ENCODE results near the gene ZNF831. TPM values are rescaled to one million over a fixed set of nuclear protein-coding genes. Genes with fewer than 3 reads are reported as not detected.

Gene ZNF831
- total RNA-seq, 5 donors from 2014 or later (not counting 1 experiment from before 2014, with no cell fraction given): 23.1 to 48.0 (median 29.7) TPM

- Histone ChIP-seq H3K4me3 (ENCODE audit: control insufficient read depth in 1 of 2, extremely low read depth in 1 of 2, low read length in 1 of 2) (no peak within 1 kb of the TSS), H3K27ac (ENCODE audit: low read length) (no peak within 1 kb of the TSS), H3K4me1 (ENCODE audit: control insufficient read depth in 1 of 2, extremely low read depth in 1 of 2, insufficient read depth in 2 of 2, low read length in 2 of 2) (peaks cover 0 to 4% of the 10 kb centered on the region in 2 experiments), H3K9me3 (no peaks in the 10 kb centered on the region), H3K36me3 (ENCODE audit: control insufficient read depth in 2 of 2, extremely low read depth in 1 of 2, insufficient read depth in 1 of 2, low read length in 1 of 2) (no peaks in the 10 kb centered on the region), H3K27me3 (replicated peaks in 1 of 2; ENCODE audit: control insufficient read depth in 2 of 2, extremely low read depth in 1 of 2, insufficient read depth in 2 of 2, low read length in 1 of 2) (peaks cover 3 to 60% of the 10 kb centered on the region in 2 experiments)
- ATAC-seq (replicated peaks in 1 of 4) (no peak), DNase-seq (no peak)
- H3K4me3 Mint-ChIP-seq: peak within 1 kb of the TSS in 1 of 3 donors; percentile 43
- H3K4me1 Mint-ChIP-seq: peaks cover 0 to 11% (median 7%) of the 10 kb centered on the region in 3 donors
- no peak within 1 kb of the TSS for H3K27ac Mint-ChIP-seq
- POLR2A ChIA-PET: no interaction called here
- no peaks in the 10 kb centered on the region for H3K9me3 Mint-ChIP-seq
- H3K36me3 Mint-ChIP-seq: no peaks in the 10 kb centered on the region
- peaks cover 46 to 69% of the 10 kb centered on the region in 2 donors for H3K27me3 Mint-ChIP-seq
- CTCF ChIA-PET: no interaction called here
- 11% methylated on average over 69 of the region's 77 CpGs for WGBS (ENCODE audit: insufficient coverage)
These were observed 136.9 kb downstream of the ZNF831 start, which contains the start of gene EDN3 for GRCh38 chr20:59300333-59301081. Gene EDN3 (plus strand): TSS chr20:59300611. CDS start chr20:59300813, 202 bp downstream.

DNA sequence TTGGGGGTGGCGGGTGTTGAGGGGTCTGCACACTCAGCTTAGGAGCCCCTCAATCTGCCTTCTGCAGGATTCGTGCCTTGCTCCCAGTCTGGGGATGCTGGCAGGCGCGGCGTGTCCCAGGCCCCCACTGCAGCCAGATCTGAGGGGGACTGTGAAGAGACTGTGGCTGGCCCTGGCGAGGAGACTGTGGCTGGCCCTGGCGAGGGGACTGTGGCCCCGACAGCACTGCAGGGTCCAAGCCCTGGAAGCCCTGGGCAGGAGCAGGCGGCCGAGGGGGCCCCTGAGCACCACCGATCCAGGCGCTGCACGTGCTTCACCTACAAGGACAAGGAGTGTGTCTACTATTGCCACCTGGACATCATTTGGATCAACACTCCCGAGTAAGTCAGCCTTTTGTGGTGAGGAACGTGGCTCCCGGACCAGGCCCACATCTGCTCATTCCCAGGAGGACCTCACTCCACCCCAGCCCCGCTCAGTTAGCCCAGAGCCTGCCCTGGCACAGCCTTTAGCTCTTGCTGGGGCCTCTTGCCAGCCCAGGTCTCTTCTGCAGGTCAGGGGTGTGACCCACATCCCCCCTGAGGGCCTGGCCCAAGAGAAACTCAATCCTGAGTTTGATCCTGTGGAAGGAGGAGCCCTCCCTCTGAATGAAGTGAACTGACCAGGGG is 137.9 kb downstream of the ZNF831 start:
- no peaks in the 10 kb centered on the region for H3K36me3 ChIP-seq (ENCODE audit: control insufficient read depth in 2 of 2, extremely low read depth in 1 of 2, insufficient read depth in 1 of 2, low read length in 1 of 2)
- Mint-ChIP-seq H3K36me3 (no peaks in the 10 kb centered on the region), H3K4me1 (peaks cover 0 to 11% (median 7%) of the 10 kb centered on the region in 3 donors), H3K27ac (no peak overlapping the region), H3K27me3 (peaks cover 42 to 63% of the 10 kb centered on the region in 2 donors), H3K9me3 (no peaks in the 10 kb centered on the region), H3K4me3 (no peak overlapping the region)
- no peak for DNase-seq
- ChIA-PET CTCF (no interaction called here), POLR2A (no interaction called here)
- no peak for ATAC-seq (replicated peaks in 1 of 4)
- H3K4me1 ChIP-seq (ENCODE audit: control insufficient read depth in 1 of 2, extremely low read depth in 1 of 2, insufficient read depth in 2 of 2, low read length in 2 of 2): peaks cover 0 to 4% of the 10 kb centered on the region in 2 experiments
- H3K27ac ChIP-seq (ENCODE audit: low read length): no peak overlapping the region
- peaks cover 3 to 62% of the 10 kb centered on the region in 2 experiments for H3K27me3 ChIP-seq (replicated peaks in 1 of 2; ENCODE audit: control insufficient read depth in 2 of 2, extremely low read depth in 1 of 2, insufficient read depth in 2 of 2, low read length in 1 of 2)
- no peak overlapping the region for H3K4me3 ChIP-seq (ENCODE audit: control insufficient read depth in 1 of 2, extremely low read depth in 1 of 2, low read length in 1 of 2)
- 73% methylated on average over 16 of the region's 17 CpGs for WGBS (ENCODE audit: insufficient coverage)
- H3K9me3 ChIP-seq: no peaks in the 10 kb centered on the region

DNA sequence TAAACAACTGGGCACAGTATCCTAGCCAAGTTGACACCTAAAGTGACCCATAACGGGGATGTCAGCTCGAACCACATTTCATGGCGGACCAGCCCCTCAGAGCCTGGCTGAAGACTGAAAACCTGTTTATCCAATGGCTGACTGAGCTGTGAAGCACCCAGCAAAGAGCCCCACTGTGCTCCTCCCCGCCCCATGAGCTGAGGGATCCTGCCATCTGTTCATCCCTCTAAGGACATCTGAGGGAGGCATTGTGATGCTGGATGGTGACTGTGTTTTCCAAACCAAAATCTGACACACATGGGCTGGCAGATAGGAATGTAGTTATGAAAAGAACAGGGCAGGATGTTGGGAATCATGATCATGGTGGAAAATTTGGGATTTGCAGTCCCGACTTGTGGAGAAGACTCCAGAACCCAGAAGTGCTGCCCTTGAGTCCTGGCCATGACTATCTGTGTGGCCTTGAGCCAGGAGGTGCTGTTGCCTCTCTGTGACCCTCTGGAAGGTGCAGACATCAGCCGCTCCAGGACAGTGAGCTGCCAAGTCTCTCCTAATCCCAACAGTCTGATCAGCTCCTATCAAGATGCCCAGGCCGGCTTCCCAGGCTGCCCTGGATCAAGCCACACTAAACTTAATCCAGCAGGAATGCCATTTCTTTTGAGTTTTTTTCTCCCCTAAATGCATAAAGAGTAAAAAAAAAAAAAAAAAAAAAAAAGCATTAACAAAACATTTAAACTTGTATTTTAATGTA is 142.5 kb downstream of the ZNF831 start:
- peaks cover 0 to 21% (median 4%) of the 10 kb centered on the region in 3 donors for H3K4me1 Mint-ChIP-seq
- ChIA-PET POLR2A (no interaction called here), CTCF (no interaction called here)
- H3K4me3 Mint-ChIP-seq: no peak overlapping the region
- H3K9me3 ChIP-seq: no peaks in the 10 kb centered on the region
- H3K4me1 ChIP-seq (ENCODE audit: control insufficient read depth in 1 of 2, extremely low read depth in 1 of 2, insufficient read depth in 2 of 2, low read length in 2 of 2): no peaks in the 10 kb centered on the region
- H3K36me3 ChIP-seq (ENCODE audit: control insufficient read depth in 2 of 2, extremely low read depth in 1 of 2, insufficient read depth in 1 of 2, low read length in 1 of 2): no peaks in the 10 kb centered on the region
- DNase-seq (no peak), ATAC-seq (replicated peaks in 1 of 4) (no peak)
- H3K27me3 Mint-ChIP-seq: peaks cover 23 to 31% of the 10 kb centered on the region in 2 donors
- no peak overlapping the region for H3K27ac Mint-ChIP-seq
- H3K36me3 Mint-ChIP-seq: no peaks in the 10 kb centered on the region
- peaks cover 0 to 48% of the 10 kb centered on the region in 2 experiments for H3K27me3 ChIP-seq (replicated peaks in 1 of 2; ENCODE audit: control insufficient read depth in 2 of 2, extremely low read depth in 1 of 2, insufficient read depth in 2 of 2, low read length in 1 of 2)
- H3K9me3 Mint-ChIP-seq: no peaks in the 10 kb centered on the region
- H3K27ac ChIP-seq (ENCODE audit: low read length): no peak overlapping the region
- no peak overlapping the region for H3K4me3 ChIP-seq (ENCODE audit: control insufficient read depth in 1 of 2, extremely low read depth in 1 of 2, low read length in 1 of 2)
- 80% methylated on average over 5 of the region's 7 CpGs for WGBS (ENCODE audit: insufficient coverage)

DNA sequence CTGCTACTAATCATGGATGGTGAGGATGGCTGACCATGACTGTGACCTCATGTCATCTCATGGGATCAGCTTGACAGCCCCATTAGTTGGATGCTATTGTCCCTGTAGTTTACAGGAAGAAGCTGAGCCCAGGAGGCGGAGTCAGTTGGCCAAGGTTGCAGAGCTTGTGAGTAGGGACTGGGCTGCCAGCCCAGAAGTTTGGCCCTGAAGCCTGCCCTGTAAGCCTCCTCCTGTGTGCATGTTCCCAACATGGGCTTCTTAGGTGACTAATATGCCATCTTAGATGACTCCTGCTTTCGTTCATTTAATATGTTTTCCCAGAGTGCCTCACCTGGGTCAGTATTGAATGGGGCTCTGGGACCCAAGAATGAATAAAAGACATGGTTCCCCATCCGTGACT is 143.6 kb downstream of the ZNF831 start:
- Mint-ChIP-seq H3K9me3 (no peaks in the 10 kb centered on the region), H3K4me1 (peaks cover 0 to 21% (median 2%) of the 10 kb centered on the region in 3 donors), H3K27ac (no peak overlapping the region), H3K4me3 (no peak overlapping the region), H3K36me3 (no peaks in the 10 kb centered on the region), H3K27me3 (peaks cover 22% of the 10 kb centered on the region in 2 donors)
- Histone ChIP-seq H3K36me3 (ENCODE audit: control insufficient read depth in 2 of 2, extremely low read depth in 1 of 2, insufficient read depth in 1 of 2, low read length in 1 of 2) (no peaks in the 10 kb centered on the region), H3K4me1 (ENCODE audit: control insufficient read depth in 1 of 2, extremely low read depth in 1 of 2, insufficient read depth in 2 of 2, low read length in 2 of 2) (no peaks in the 10 kb centered on the region), H3K27ac (ENCODE audit: low read length) (no peak overlapping the region), H3K4me3 (ENCODE audit: control insufficient read depth in 1 of 2, extremely low read depth in 1 of 2, low read length in 1 of 2) (no peak overlapping the region), H3K27me3 (replicated peaks in 1 of 2; ENCODE audit: control insufficient read depth in 2 of 2, extremely low read depth in 1 of 2, insufficient read depth in 2 of 2, low read length in 1 of 2) (peaks cover 0 to 38% of the 10 kb centered on the region in 2 experiments), H3K9me3 (no peaks in the 10 kb centered on the region)
- ChIA-PET CTCF (no interaction called here), POLR2A (no interaction called here)
- 86% methylated on average over 2 of the region's 3 CpGs for WGBS (ENCODE audit: insufficient coverage)
- ATAC-seq (replicated peaks in 1 of 4) (no peak), DNase-seq (no peak)

Other genes with a start within 250 kb of the ZNF831 start
- gene NELFCD, start 182.6 kb upstream of the ZNF831 start, total RNA-seq: 10 to 100 TPM; 72.6 to 95.4 (median 90.4) TPM
- gene CTSZ, start 156.6 kb upstream of the ZNF831 start, total RNA-seq: 10 to 100 TPM; 16.8 to 37.1 (median 26.1) TPM
- 1 to 10 TPM in 1 of 5 donors, under 1 TPM in 1, not detected in 3; 0.56 to 5.0 TPM for gene TUBB1, start 144.4 kb upstream of the ZNF831 start, total RNA-seq
- 100 to 1,000 TPM in 1 of 5 donors, 10 to 100 TPM in 4; 50.6 to 105 (median 62.4) TPM for gene ATP5F1E, start 131.5 kb upstream of the ZNF831 start, total RNA-seq
- 10 to 100 TPM; 41.4 to 49.0 (median 43.6) TPM for gene PRELID3B, start 121.0 kb upstream of the ZNF831 start, total RNA-seq
- 1 to 10 TPM in 2 of 5 donors, under 1 TPM in 1, not detected in 2; 0.32 to 2.3 (median 1.3) TPM for gene EDN3, start 136.8 kb downstream of the ZNF831 start, total RNA-seq

All from T-cell (primary cell).